Mucosa of descending colon (tissue), 3 donors: ENCODE data around the gene CDHR3. TPM values are rescaled to one million over a fixed set of nuclear protein-coding genes. Genes with fewer than 3 reads are reported as not detected.
"Not testable (repeated sequence)": the region's sequence is repeated elsewhere in the genome, so short reads cannot be mapped to it uniquely, and the experiment has no call there.

Source experiments
- ATAC-seq: fragments of 200-7000 bp; cut with Tn5 transposase; one replicate; pipeline ENCODE4 v1.9.1; 2020; ENCODE audit warnings: mild to moderate bottlenecking, moderate library complexity
- DNase-seq, 3 donors: peaks; one replicate each; pipeline ENCODE4 v3.0.0-alpha.2; 2020
- H3K36me3 ChIP-seq: fragments of 200-600 bp; one replicate; pipeline ENCODE4 v1.8.0; 2021; ENCODE audit warnings: low read depth, mild to moderate bottlenecking
- H3K4me1 ChIP-seq: fragments of 200-600 bp; one replicate; pipeline ENCODE4 v1.8.0; 2021; ENCODE audit warnings: low read depth, mild to moderate bottlenecking
- H3K4me3 ChIP-seq: fragments of 200-600 bp; one replicate; pipeline ENCODE4 v1.8.0; 2021; ENCODE audit warnings: mild to moderate bottlenecking
- H3K9me3 ChIP-seq: fragments of 200-600 bp; one replicate; pipeline ENCODE4 v1.8.0; 2021; ENCODE audit warnings: mild to moderate bottlenecking
- CTCF ChIP-seq: fragments of 200-600 bp; IDR thresholded peaks from one replicate; pipeline ENCODE4 v1.8.0; 2022; ENCODE audit warnings: antibody characterized with exemption, mild to moderate bottlenecking
- intact Hi-C, 2 donors: fragments of 100-400 bp; cut with DNase I in 1 of 2; cut with micrococcal nuclease in 1 of 2; formaldehyde crosslinking; loops; one replicate each; pipeline versions ENCODE4 v1.11.0 to v1.11.1; 2022; cut with DNase I, micrococcal nuclease
- total RNA-seq, 3 donors: library from RNA; stranded (reverse); fragmentation: NEBNext Ultra II Directional in 2 of 3; extraction: Animal tissue kit (Norgen Biotek cat#: 25700) in 2 of 3; gene quantifications; one replicate each; pipeline versions ENCODE4 v1.2.1 to v1.2.4, GENCODE V29; 2021 to 2023
- donor health status: DM: no; HTN: no; CAD: no; lungs with moderate emphysema.
- donor health status: DM: no; HTN: no; CAD: no.
- donor health status: DM: no; HTN: yes; CAD: no.

Gene CDHR3
- total RNA-seq, 3 donors from 2014 or later = 12.1 to 19.7 (median 18.4) TPM

- TF ChIP-seq CTCF = no peak
- intact Hi-C loops = no loop called here
- no peaks in the 10 kb centered on the region for H3K4me1 ChIP-seq
- peaks cover 8% of the 10 kb centered on the region for H3K9me3 ChIP-seq
- DNase-seq (no peak), ATAC-seq (no peak)
- no peak overlapping the region for H3K4me3 ChIP-seq
- no peaks in the 10 kb centered on the region for H3K36me3 ChIP-seq
Measured at GRCh38 chr7:105951597-105951996, 11.5 kb upstream of the CDHR3 start.

- DNase-seq (no peak), ATAC-seq (no peak)
- no peaks in the 10 kb centered on the region for H3K36me3 ChIP-seq
- no peak for TF ChIP-seq CTCF
- H3K9me3 ChIP-seq = peaks cover 8% of the 10 kb centered on the region
- H3K4me1 ChIP-seq = no peaks in the 10 kb centered on the region
- intact Hi-C loops = no loop called here
- no peak overlapping the region for H3K4me3 ChIP-seq
Measured at GRCh38 chr7:105952917-105953595, 10.0 kb upstream of the CDHR3 start.

- peaks cover 8% of the 10 kb centered on the region for H3K9me3 ChIP-seq
- H3K36me3 ChIP-seq = no peaks in the 10 kb centered on the region
- no peaks in the 10 kb centered on the region for H3K4me1 ChIP-seq
- no peak for TF ChIP-seq CTCF
- no peak for DNase-seq
- H3K4me3 ChIP-seq = no peak overlapping the region
- intact Hi-C loops = no loop called here
- no peak for ATAC-seq
Measured at GRCh38 chr7:105954711-105955110, 8.4 kb upstream of the CDHR3 start.

GRCh38 chr7:105955651-105956466 is 7.2 kb upstream of the CDHR3 start:
- H3K36me3 ChIP-seq, H3K4me1 ChIP-seq, ATAC-seq, intact Hi-C loops, H3K9me3 ChIP-seq, H3K4me3 ChIP-seq: not testable (repeated sequence)
- peak in 1 of 3 donors; percentile 34 for DNase-seq

- no peaks in the 10 kb centered on the region for H3K9me3 ChIP-seq
- DNase-seq (no peak), ATAC-seq (no peak)
- H3K4me3 ChIP-seq = no peak overlapping the region
- H3K36me3 ChIP-seq = no peaks in the 10 kb centered on the region
- TF ChIP-seq CTCF = no peak
- no peaks in the 10 kb centered on the region for H3K4me1 ChIP-seq
- intact Hi-C loops = no loop called here
Measured at GRCh38 chr7:105958012-105958411, 5.1 kb upstream of the CDHR3 start.

GRCh38 chr7:105962353-105962752 is 711 bp upstream of the CDHR3 start:
- H3K36me3 ChIP-seq = no peaks in the 10 kb centered on the region
- no peak for TF ChIP-seq CTCF
- no peaks in the 10 kb centered on the region for H3K4me1 ChIP-seq
- H3K9me3 ChIP-seq = no peaks in the 10 kb centered on the region
- H3K4me3 ChIP-seq = no peak overlapping the region
- intact Hi-C loops = no loop called here
- ATAC-seq (no peak), DNase-seq (no peak)
